GM12801 (cell line): ENCODE results near the gene LMNA.

Experiments
- CTCF ChIP-seq: IDR thresholded peaks from one replicate; pipeline ENCODE4 v1.5.1; 2011; ENCODE audit warnings: control low read depth; ENCODE audit not compliant: insufficient read length; ENCODE audit errors: extremely low read depth

Gene LMNA

GRCh38 chr1:156122519-156123355 is 8.2 kb downstream of the LMNA start:
- TF ChIP-seq CTCF: no peak

GRCh38 chr1:156123356-156124196 is 9.1 kb downstream of the LMNA start:
- TF ChIP-seq CTCF: no peak

- TF ChIP-seq CTCF: no peak
These were observed 10.3 kb downstream of the LMNA start for GRCh38 chr1:156124557-156125483.

GRCh38 chr1:156126043-156126629 is 11.6 kb downstream of the LMNA start:
- no peak for TF ChIP-seq CTCF

GRCh38 chr1:156126630-156127534 is 12.4 kb downstream of the LMNA start:
- no peak for TF ChIP-seq CTCF

GRCh38 chr1:156128308-156128653 is 13.8 kb downstream of the LMNA start:
- TF ChIP-seq CTCF: no peak
